Uterus (tissue), 4 donors: ENCODE results near the gene ARMH3. TPM values are rescaled to one million over a fixed set of nuclear protein-coding genes. Genes with fewer than 3 reads are reported as not detected.

Experiments used
- small RNA-seq: library from RNA; depleted of rRNA; stranded (forward); fragments of <200 nt; gene quantifications from one replicate; pipeline ENCODE3, GENCODE V24; 2016
- total RNA-seq, 4 donors: library from RNA; depleted of rRNA in 3 of 4; stranded (reverse); fragments of >200 nt in 3 of 4; gene quantifications; one replicate each; pipeline versions ENCODE4 v1.1.0 to v1.2.4, GENCODE V29; 2014 to 2023
- donor health status: DM: yes; HTN: yes; CAD: no.

The ARMH3 gene
- total RNA-seq, 4 donors from 2014 or later, result 10.6 to 29.8 (median 20.9) TPM

Small RNA genes within 50 kb of the gene (small RNA-seq; reads per million reads assigned to genes)
- gene AL500527.1, result not detected
- not detected for gene AL500527.2
- not detected for gene RF00017
- gene RF00019, result not detected

Other genes with a start within 250 kb of the ARMH3 start
- gene OGA, start 237.7 kb downstream of the ARMH3 start, total RNA-seq, result 100 to 1,000 TPM in 3 of 4 donors, 10 to 100 TPM in 1; 63.5 to 181 (median 156) TPM
- gene KCNIP2, start 212.4 kb downstream of the ARMH3 start, total RNA-seq, result 1 to 10 TPM in 2 of 4 donors, under 1 TPM in 1, not detected in 1; 0.29 to 8.6 (median 4.1) TPM
- gene HPS6, start 9.2 kb upstream of the ARMH3 start, total RNA-seq, result 10 to 100 TPM in 3 of 4 donors, 1 to 10 TPM in 1; 3.8 to 28.4 (median 15.6) TPM
- 100 to 1,000 TPM in 1 of 4 donors, 10 to 100 TPM in 3; 17.4 to 121 (median 43.8) TPM for gene LDB1, start 64.2 kb upstream of the ARMH3 start, total RNA-seq
- gene PPRC1, start 76.9 kb upstream of the ARMH3 start, total RNA-seq, result 10 to 100 TPM in 3 of 4 donors, 1 to 10 TPM in 1; 1.8 to 58.2 (median 15.5) TPM
- 10 to 100 TPM; 15.4 to 54.0 (median 27.4) TPM for gene NOLC1, start 96.2 kb upstream of the ARMH3 start, total RNA-seq
- gene ELOVL3, start 170.1 kb upstream of the ARMH3 start, total RNA-seq, result under 1 TPM in 1 of 4 donors, not detected in 3; 0.51 TPM
- not detected for gene PITX3, start 185.3 kb upstream of the ARMH3 start, total RNA-seq
- gene GBF1, start 189.4 kb upstream of the ARMH3 start, total RNA-seq, result 10 to 100 TPM; 10.9 to 45.4 (median 23.9) TPM